Measurements from ENCODE around the gene LRRN4. TPM values are rescaled to one million over a fixed set of nuclear protein-coding genes. Genes with fewer than 3 reads are reported as not detected.

LRRN4 gene
- total and polyA plus RNA-seq, 2 of the 8 experiments (the other 6 are each of a cell fraction or from before 2014, with no cell fraction given) = 0.21 to 0.89 TPM

- TF ChIP-seq ATF3 (IDR thresholded peaks at IDR 0.05; ENCODE audit: insufficient read depth, low read depth, low read length) = no peak
- no peak for TF ChIP-seq HDAC6 (IDR thresholded peaks at IDR 0.05; ENCODE audit: low read depth, low read length)
- TF ChIP-seq BCL11A (IDR thresholded peaks at IDR 0.05; ENCODE audit: low read depth in 2 of 2, low read length in 2 of 2) = no peak
Observed at GRCh38 chr20:6028818-6029217, 25.0 kb downstream of the LRRN4 start (continued).

Measured in H1 (cell line).